Fibroblast of villous mesenchyme (primary cell): ENCODE results near the gene KANSL2. TPM values are rescaled to one million over a fixed set of nuclear protein-coding genes. Genes with fewer than 3 reads are reported as not detected.

Source experiments
- DNase-seq: peaks from one replicate; pipeline ENCODE4 v3.0.0-alpha.2; 2010; ENCODE audit warnings: low read depth
- H3K4me3 ChIP-seq: 2 replicates; pipeline ENCODE4 v1.5.1; 2011; ENCODE audit warnings: low read depth, mild to moderate bottlenecking, low read length
- total RNA-seq: library from RNA; depleted of rRNA; stranded (reverse); fragments of >200 nt; gene quantifications from 2 replicates; pipeline ENCODE4 v1.2.3, GENCODE V29; 2012
- TF ChIP-seq, protein P1 (sequence below): IDR thresholded peaks from 2 replicates; pipeline ENCODE4 v1.5.1; 2012; ENCODE audit warnings: low read depth, mild to moderate bottlenecking, low read length; ENCODE audit not compliant: insufficient read depth

KANSL2 gene
- total RNA-seq, 1 donor: 60.5 TPM

- TF ChIP-seq, protein P1, sequence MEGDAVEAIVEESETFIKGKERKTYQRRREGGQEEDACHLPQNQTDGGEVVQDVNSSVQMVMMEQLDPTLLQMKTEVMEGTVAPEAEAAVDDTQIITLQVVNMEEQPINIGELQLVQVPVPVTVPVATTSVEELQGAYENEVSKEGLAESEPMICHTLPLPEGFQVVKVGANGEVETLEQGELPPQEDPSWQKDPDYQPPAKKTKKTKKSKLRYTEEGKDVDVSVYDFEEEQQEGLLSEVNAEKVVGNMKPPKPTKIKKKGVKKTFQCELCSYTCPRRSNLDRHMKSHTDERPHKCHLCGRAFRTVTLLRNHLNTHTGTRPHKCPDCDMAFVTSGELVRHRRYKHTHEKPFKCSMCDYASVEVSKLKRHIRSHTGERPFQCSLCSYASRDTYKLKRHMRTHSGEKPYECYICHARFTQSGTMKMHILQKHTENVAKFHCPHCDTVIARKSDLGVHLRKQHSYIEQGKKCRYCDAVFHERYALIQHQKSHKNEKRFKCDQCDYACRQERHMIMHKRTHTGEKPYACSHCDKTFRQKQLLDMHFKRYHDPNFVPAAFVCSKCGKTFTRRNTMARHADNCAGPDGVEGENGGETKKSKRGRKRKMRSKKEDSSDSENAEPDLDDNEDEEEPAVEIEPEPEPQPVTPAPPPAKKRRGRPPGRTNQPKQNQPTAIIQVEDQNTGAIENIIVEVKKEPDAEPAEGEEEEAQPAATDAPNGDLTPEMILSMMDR: no peak
- DNase-seq: no peak
- H3K4me3 ChIP-seq: no peak overlapping the region
Observed at GRCh38 chr12:48690990-48691389, 9.0 kb upstream of the KANSL2 start.

- no peak overlapping the region for H3K4me3 ChIP-seq
- TF ChIP-seq, protein P1: no peak
- no peak for DNase-seq
Observed at GRCh38 chr12:48690436-48690835, 8.4 kb upstream of the KANSL2 start.

DNA sequence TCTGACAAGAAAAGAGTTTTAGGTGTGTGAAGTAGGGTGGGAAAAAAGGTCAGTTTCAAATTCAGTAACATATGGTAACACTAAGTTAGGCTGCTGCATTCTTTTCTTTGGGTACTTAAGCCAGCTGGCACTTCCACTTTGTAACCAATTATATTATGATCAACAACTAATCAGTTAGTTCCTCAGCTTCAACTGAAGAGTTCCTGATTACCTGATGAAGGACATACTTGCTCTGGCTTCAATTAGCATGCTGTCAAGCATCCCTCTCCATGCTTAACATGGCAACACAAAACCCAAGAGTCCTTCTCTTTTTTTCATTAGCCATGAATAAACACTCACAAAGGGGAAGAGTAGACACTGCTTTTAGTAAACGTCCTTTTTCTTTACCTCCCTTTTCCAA, 6.8 kb upstream of the KANSL2 start:
- no peak for DNase-seq
- TF ChIP-seq, protein P1: no peak
- H3K4me3 ChIP-seq: no peak overlapping the region

GRCh38 chr12:48687592-48687991, 5.6 kb upstream of the KANSL2 start:
- no peak for DNase-seq
- no peak overlapping the region for H3K4me3 ChIP-seq
- TF ChIP-seq, protein P1: no peak

DNA sequence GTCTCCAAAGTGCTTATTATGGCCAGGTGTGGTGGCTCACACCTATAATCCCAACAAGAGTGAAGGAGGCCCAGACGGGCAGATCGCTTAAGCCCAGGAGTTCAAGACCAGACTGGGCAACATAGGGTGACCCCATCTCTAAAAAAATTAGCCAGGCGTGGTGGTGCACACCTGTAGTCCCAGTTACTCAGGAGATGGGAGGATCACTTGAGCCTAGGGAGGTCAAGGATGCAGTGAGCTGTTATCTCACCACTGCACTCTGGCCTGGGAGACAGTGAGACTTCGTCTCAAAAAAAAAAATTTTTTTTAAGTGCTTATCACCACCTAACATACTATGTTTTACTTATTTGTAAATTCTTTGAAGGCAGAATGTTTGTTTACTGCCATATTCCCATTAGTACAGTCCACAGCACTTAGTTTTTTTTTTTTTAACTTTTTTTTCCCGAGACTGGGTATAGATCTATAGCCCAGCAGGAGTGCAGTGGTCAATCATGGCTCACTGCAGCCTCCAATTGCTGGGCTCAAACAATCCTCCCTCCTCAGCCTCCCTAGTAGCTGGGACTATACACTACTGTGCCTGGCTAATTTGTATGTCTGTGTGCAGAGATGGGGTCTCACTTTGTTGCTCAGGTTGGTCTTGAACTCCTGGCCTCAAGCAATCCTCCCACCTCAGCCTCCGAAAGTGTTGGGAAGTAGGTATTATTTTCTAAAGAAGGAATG, 4.7 kb upstream of the KANSL2 start:
- no peak overlapping the region for H3K4me3 ChIP-seq
- TF ChIP-seq, protein P1: no peak
- DNase-seq: no peak

- H3K4me3 ChIP-seq: no peak overlapping the region
- no peak for DNase-seq
- TF ChIP-seq, protein P1: no peak
Observed at GRCh38 chr12:48686037-48686595, 4.1 kb upstream of the KANSL2 start.
